ENCODE data around the gene MPL.

Gene MPL

DNA sequence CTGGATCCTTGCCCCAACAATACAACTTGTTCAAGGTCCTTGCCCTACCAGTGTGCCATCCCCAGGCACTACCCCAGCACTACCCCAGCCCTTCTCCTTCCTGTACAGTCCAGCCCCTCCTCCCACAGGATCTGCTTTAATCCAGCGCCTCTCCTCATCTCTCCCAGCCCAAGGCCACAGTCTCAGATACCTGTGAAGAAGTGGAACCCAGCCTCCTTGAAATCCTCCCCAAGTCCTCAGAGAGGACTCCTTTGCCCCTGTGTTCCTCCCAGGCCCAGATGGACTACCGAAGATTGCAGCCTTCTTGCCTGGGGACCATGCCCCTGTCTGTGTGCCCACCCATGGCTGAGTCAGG is 14.7 kb downstream of the MPL start:
- H3K4me3 ChIP-seq (ENCODE audit: control insufficient read depth, low read depth, low read length) = no peak overlapping the region
- no peak for TF ChIP-seq CTCF (conservative IDR thresholded peaks at IDR 0.05; ENCODE audit: control insufficient read depth, insufficient read depth, low read depth, low read length)
- no peak for DNase-seq (ENCODE audit: low read depth)

DNA sequence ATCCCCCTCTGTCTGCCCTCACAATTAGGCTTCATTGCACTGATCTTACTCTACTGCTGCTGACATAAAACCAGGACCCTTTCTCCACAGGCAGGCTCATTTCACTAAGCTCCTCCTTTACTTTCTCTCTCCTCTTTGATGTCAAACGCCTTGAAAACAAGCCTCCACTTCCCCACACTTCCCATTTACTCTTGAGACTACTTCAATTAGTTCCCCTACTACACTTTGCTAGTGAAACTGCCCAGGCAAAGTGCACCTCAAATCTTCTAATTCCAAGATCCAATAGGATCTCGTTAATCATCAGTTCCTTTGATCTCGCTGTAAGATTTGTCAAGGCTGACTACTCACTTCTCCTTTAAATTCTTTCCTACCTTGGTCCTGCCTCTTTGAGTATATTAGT is 15.3 kb downstream of the MPL start:
- TF ChIP-seq CTCF (conservative IDR thresholded peaks at IDR 0.05; ENCODE audit: control insufficient read depth, insufficient read depth, low read depth, low read length) = no peak
- no peak for DNase-seq (ENCODE audit: low read depth)
- H3K4me3 ChIP-seq (ENCODE audit: control insufficient read depth, low read depth, low read length) = no peak overlapping the region

DNA sequence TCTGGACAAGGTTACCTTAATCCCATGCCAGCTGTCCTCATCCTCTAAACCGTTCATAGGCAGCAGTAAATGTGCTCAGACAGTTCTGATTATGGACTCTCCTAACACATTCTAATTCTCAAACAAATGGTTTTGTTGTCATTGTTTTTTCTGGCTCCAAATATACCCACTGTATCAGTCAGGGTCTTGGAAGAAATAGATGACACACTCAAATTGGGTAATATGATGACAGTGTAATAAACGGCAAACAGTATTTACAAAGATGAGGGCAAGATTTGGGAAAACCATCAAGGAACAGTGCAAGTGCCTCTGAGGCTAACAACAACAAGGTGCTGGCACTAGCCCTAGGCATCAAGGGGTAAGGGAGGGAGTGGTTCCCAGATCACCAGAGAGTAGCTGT is 16.9 kb downstream of the MPL start:
- no peak for TF ChIP-seq CTCF (conservative IDR thresholded peaks at IDR 0.05; ENCODE audit: control insufficient read depth, insufficient read depth, low read depth, low read length)
- DNase-seq (ENCODE audit: low read depth) = peak; percentile 60
- no peak overlapping the region for H3K4me3 ChIP-seq (ENCODE audit: control insufficient read depth, low read depth, low read length)

DNA sequence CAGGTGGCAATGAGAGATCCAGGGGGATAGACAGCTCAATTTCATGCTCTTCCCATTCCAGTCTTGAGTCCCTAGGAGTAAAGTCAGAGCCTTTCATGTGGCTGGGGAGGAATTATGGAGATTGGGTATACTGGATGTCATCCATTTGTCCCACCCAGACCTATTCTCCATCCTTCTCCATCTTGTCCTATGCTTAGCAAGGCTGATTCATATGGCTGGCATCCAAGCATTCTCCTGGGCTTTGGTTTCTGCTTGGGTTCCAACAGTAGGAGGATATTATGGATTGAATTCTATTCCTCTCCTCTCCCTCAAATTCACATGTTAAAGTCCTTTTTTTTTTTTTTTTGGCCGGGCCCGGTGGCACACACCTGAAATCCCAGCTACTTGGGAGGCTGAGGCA is 17.3 kb downstream of the MPL start:
- H3K4me3 ChIP-seq (ENCODE audit: control insufficient read depth, low read depth, low read length) = no peak overlapping the region
- no peak for TF ChIP-seq CTCF (conservative IDR thresholded peaks at IDR 0.05; ENCODE audit: control insufficient read depth, insufficient read depth, low read depth, low read length)
- DNase-seq (ENCODE audit: low read depth) = peak; percentile 68

- TF ChIP-seq CTCF (conservative IDR thresholded peaks at IDR 0.05; ENCODE audit: control insufficient read depth, insufficient read depth, low read depth, low read length) = no peak
- no peak overlapping the region for H3K4me3 ChIP-seq (ENCODE audit: control insufficient read depth, low read depth, low read length)
- no peak for DNase-seq (ENCODE audit: low read depth)
These were observed 19.6 kb downstream of the MPL start for GRCh38 chr1:43357251-43357650.

DNA sequence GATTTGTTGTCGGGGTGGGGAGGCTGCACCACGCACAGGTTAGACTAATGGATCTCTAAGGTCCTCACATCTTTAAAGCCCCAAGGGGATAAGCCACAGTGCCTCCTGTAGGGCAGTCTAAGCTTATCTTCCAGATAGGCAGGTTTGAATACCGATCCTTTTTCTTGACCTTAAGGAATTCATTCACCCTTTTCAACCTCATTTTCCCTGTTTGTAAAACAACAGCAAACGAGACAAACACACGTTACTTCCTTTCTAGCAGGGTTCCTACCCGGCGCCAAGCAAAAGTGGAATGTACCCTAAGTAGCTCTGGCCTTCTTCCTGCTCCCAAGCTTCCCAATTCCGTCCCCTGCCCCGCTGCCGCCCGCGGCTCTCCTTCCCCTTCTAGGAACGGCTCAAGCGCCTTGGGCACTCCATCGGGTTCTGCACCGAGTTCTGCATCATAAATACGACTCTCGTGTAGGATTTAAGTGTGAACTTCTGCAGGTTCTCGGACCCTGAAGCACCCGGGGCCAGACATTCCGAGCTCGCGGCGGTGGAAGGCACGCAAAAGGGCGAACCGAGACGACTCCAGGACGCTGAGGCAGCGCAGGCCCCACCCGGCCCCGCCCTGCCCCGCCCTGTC is 20.6 kb downstream of the MPL start:
- TF ChIP-seq CTCF (conservative IDR thresholded peaks at IDR 0.05; ENCODE audit: control insufficient read depth, insufficient read depth, low read depth, low read length) = peak; percentile 44
- peak overlapping the region; percentile 82 for H3K4me3 ChIP-seq (ENCODE audit: control insufficient read depth, low read depth, low read length)
- DNase-seq (ENCODE audit: low read depth) = peak; percentile 59

All from fibroblast of mammary gland (primary cell).